Measurements from ENCODE around the gene RALGPS2.

DNA sequence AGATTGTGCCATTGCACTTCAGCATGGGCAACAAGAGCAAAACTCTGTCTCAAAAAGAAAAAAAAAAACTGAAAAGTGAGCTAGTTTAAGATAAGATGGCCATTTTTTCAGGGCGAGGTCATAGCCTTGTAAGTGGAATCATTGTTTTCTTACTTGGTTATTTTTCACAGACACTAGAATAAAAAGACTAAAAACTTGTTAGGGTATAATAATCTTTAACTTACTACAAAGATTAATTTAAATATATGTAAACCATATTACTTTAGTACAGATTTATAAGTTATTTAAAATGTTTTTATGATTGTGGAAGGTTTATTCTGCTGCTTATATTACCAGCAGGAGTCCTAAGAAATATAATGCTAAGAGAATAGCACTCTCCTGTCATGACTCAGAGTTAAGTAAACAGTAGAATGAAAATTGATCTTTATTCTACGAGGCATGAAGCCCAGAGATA, 122.4 kb downstream of the RALGPS2 start:
- TF ChIP-seq, protein P1, sequence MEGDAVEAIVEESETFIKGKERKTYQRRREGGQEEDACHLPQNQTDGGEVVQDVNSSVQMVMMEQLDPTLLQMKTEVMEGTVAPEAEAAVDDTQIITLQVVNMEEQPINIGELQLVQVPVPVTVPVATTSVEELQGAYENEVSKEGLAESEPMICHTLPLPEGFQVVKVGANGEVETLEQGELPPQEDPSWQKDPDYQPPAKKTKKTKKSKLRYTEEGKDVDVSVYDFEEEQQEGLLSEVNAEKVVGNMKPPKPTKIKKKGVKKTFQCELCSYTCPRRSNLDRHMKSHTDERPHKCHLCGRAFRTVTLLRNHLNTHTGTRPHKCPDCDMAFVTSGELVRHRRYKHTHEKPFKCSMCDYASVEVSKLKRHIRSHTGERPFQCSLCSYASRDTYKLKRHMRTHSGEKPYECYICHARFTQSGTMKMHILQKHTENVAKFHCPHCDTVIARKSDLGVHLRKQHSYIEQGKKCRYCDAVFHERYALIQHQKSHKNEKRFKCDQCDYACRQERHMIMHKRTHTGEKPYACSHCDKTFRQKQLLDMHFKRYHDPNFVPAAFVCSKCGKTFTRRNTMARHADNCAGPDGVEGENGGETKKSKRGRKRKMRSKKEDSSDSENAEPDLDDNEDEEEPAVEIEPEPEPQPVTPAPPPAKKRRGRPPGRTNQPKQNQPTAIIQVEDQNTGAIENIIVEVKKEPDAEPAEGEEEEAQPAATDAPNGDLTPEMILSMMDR (IDR thresholded peaks at IDR 0.05): no peak
- TF ChIP-seq FOXM1 (IDR thresholded peaks at IDR 0.05; ENCODE audit: low read depth) (no peak), NRF1 (IDR thresholded peaks at IDR 0.05; ENCODE audit: low read depth, low read length) (no peak), CHD2 (IDR thresholded peaks at IDR 0.05; ENCODE audit: low read length, partially characterized antibody) (no peak), RCOR1 (IDR thresholded peaks at IDR 0.05; ENCODE audit: low read length) (no peak)
- TF ChIP-seq, protein P2, sequence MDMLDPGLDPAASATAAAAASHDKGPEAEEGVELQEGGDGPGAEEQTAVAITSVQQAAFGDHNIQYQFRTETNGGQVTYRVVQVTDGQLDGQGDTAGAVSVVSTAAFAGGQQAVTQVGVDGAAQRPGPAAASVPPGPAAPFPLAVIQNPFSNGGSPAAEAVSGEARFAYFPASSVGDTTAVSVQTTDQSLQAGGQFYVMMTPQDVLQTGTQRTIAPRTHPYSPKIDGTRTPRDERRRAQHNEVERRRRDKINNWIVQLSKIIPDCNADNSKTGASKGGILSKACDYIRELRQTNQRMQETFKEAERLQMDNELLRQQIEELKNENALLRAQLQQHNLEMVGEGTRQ (IDR thresholded peaks at IDR 0.05; ENCODE audit: borderline replicate concordance, low read depth, low read length): no peak
